DMS79 (cell line): ENCODE results near the gene SCAND1.
"Not testable (repeated sequence)": the region's sequence is repeated elsewhere in the genome, so short reads cannot be mapped to it uniquely, and the experiment has no call there.

Source experiments
- DNase-seq: peaks from one replicate; lab custom pipeline; 2025; lab: John Stamatoyannopoulos, UW

Gene SCAND1

DNA sequence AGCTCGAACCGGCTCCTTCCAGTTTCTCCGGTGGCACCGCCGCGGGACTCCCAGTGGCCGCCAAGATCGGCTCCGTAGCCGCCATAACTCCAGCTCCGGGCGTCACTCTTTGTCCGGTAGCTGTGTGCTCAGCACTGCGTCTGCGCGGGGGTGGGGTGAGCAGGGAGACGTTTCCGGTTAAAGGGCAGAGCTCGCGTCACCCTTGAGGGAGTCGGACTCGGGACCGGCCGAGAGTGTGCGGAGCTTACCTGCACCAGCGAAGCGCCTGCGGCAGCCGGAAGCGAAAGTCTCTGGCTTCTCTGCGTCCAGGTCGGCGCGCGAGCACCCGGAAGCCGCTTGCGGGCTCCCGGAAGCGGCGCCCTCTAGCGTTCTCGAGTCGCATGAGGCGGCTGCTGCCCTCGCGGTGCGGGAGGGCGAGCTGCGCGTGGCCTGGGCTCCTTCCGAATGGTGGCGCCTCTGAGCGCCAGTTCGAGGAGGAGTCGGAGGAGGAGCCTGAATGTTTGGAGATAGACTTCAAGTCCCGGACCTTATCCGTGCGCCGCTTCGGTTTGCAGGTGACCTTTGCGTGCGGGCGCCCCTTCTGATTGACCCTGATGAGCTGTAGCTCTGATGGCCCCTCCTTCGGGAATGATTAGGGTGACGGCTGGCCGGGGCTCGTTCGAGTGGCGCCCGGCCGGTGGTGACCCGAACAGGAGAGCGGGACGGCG is at the start of gene SCAND1:
TSS of gene SCAND1 (minus strand) at position 303 of the 707 bp plus-strand sequence. CDS start at position 85, 218 bp downstream.
- peak; percentile 90 for DNase-seq

DNA sequence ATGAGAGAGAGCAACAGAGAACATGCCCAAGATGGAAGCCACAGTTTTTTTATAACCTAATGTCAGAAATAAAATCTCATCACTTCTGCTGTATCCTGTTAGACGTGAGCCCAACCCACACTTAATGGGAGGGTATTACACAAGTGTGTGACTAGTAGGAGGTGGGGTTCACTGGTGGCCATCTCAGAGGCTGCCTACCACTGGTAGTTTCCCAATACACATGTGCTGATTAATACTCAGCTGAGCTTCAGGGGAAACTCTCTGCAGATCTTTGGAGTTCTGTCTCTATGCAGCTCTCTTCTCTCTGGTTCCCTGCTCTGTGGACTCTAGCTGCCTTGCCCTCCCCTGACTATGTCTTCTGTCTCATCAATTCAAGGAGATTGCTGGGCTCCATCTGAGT is 49.7 kb upstream of the SCAND1 start:
- no peak for DNase-seq

DNA sequence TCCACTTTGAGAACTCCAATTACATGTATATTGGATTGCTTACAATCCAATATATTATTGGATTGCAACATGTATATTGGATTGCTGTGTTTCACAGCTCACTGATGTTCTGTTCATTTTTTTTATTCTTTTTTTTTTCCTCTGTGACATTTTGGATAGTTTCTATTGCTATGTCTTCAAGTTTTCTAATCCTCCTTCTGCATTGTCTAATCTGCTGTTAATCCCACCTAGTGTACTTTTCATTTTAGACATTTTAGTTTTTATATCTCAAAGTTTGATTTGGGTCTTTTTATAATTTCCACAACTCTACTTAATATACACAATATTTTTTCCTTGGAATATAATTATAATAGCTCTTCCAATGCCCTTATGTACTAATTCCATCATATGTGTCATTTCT is 48.6 kb upstream of the SCAND1 start:
- DNase-seq, result no peak

DNA sequence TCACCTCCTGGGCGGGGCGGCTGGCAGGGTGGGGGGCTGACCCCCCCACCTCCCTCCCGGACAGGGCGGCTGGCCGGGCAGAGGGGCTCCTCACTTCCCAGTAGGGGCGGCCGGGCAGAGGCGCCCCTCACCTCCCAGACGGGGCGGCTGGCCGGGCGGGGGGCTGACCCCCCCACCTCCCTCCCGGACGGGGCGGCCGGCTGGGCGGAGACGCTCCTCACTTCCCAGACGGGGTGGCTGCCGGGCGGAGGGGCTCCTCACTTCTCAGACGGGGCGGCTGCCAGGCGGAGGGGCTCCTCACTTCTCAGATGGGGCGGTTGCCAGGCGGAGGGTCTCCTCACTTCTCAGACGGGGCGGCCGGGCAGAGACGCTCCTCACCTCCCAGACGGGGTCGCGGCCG is 47.0 kb upstream of the SCAND1 start:
- not testable (repeated sequence) for DNase-seq

- not testable (repeated sequence) for DNase-seq
Observed at GRCh38 chr20:35996492-35996891, 42.2 kb upstream of the SCAND1 start.

DNA sequence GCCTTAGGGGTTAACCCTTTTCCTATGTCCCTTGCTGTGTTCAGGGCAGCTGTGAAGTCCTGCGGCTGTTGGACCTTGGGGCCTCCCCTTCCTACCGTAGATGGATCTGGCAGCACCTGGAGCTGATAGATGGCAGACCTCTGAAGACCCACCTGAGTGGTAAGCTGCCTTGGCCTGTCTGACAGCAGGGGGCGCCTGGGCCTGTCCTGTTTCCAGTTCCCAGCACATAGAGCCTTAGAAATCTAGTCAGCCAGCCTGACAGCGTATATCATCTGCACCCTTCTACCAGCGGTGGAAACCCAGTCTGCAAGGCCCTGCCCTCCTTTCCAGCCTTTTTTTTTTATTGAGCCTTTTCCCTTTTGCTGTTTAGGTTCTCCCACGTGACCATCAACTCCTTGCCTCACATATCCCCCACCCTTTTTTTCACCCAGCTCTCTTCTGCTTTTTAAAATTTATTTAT is 40.7 kb upstream of the SCAND1 start:
- peak; percentile 8 for DNase-seq

GRCh38 chr20:35992713-35993335 is 38.5 kb upstream of the SCAND1 start:
- DNase-seq, result peak; percentile 1

- no peak for DNase-seq
Observed at GRCh38 chr20:35991142-35991771, 37.0 kb upstream of the SCAND1 start.

DNA sequence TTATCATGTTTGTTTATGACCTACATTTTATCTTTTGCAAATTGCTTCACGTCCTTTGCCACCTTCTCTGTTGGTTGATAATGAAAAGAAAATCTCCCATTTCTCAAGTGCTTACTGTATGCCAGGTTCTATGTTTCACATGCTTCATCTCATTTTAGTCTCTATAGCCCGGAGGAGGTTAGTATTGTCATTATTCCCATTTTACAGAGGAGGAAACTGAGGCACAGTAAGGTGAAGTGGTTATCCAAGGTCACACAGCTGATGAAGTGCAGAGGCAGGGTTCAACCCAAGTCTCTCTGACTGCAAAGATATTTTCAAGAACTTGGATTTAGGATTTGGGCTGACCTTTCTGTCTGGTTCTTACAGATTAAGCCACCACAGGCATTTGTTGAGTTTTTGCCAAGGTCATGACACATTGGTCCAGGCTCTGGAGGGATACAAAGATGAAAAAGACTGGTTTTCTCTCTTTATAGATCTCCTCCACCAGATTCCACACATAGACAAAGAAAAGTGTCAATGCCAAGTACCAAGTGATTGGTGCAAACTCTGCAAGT is 34.7 kb upstream of the SCAND1 start:
- no peak for DNase-seq

- DNase-seq, result no peak
Observed at GRCh38 chr20:35985806-35986205, 31.5 kb upstream of the SCAND1 start.

DNA sequence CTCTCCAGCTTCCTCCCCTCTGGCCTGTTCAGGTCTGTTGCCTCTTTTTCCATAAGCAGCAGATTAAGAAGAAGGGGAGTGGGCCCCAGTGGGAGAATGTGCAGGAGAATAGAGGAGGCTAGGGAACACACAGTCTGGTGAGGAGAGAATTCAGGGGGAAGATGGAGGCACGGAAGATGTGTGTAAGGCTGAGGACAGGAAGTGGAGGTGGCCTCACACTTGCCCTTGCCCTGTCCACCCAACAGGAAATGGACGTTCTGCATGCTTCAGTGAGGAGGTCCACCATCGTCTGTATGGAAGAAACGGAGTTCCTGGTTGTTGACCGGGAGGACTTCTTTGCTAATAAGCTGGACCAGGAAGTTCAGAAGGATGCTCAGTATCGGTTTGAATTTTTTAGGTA is 30.1 kb upstream of the SCAND1 start:
- DNase-seq, result no peak

- DNase-seq, result no peak
Observed at GRCh38 chr20:35981969-35982368, 27.7 kb upstream of the SCAND1 start.

DNA sequence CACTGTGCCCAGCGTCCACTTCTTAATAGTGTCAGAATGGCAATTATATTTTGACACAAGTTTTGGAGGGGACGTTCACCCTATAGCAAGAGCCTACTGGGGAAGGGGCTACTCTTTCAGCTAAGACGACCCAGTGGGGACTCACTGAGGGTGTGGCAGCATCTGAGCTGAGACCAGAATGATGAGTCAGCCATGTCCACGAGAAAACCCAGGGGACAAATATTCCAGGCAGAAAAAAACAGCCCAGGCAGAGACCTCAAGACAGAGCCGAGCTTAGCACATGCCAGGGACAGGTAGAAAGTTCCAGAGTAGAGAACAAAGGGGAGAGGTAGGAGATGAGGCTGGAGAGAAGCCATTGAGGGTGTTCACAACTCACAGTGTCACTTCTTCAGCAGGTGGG is 25.2 kb upstream of the SCAND1 start:
- DNase-seq, result no peak

- no peak for DNase-seq
Observed at GRCh38 chr20:35978041-35978513, 23.8 kb upstream of the SCAND1 start.

GRCh38 chr20:35975576-35976373 is 21.5 kb upstream of the SCAND1 start:
- no peak for DNase-seq

- no peak for DNase-seq
Observed at GRCh38 chr20:35974256-35974655, 20.0 kb upstream of the SCAND1 start.

DNA sequence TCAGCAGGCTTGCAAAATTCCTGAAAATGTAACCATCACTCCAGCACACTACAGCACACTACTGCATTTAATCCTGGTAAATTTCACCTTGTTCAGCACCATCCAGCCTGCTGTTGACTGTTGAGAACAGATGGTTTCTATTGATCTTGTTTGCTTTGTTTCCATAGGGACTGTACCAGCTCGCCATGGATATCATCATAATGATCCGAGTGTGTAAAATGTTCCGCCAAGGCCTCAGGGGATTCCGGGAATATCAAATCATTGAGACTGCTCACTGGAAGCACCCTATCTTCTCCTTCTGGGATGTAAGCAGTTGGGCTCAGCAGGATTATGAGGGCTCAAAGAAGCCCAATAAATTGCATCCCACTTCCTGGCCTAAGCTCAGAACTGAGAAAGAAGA is 18.2 kb upstream of the SCAND1 start:
- no peak for DNase-seq

GRCh38 chr20:35971981-35972380 is 17.7 kb upstream of the SCAND1 start:
- no peak for DNase-seq

DNA sequence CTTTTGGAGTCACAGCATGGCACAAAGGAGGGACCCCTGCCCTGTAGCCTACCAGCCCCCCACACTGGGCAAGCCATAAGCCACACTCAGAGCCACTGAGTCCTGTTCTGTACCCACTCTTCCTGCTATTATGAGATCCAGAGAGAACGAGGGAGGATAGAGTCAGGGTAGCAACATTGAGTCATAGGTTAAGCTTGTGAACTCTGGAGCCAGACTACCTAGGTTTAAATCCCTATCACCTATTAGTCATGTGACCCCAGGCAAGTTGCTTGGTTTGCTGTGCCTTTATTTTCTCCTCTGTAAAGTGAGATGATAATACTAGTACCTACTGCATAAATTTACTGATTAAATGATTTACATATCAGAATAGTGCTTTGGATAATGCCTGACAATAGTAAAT is 14.6 kb upstream of the SCAND1 start:
- DNase-seq, result no peak

DNA sequence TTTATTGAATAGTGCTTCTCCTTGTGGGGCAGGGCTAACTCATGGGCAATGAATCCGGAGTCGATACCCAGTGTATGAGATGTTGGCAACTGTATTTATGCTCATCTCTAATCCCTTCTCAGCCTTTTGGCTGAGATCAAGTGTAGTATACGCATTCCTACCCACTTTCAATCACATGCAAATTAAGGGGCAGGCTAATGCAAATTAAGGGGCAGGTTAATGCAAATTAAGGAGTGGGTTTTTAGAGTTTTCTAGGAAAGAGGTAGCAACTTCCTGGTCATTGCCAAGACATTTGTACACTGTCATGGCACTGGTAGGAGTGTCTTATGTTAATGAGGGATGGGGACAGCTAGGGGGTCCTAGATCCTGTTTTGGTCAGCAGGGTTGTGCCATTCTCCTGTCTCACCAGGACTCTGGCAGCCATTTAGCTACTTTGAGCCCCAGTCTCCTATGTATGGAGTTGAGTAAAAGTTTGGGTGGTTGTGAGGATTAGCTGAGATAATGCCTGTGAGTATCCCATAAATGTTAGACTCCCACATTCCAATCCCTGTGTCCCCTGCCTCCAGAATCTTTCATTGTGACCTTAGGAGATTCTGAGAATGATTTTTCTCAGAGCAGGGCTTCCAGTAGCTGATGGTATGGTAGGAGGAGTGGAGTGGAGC is 13.8 kb upstream of the SCAND1 start, which contains the start of gene CNBD2:
TSS of gene CNBD2 (plus strand) at position 612 of the 662 bp plus-strand sequence. CDS start 173 bp downstream, outside the sequence.
- no peak for DNase-seq

DNA sequence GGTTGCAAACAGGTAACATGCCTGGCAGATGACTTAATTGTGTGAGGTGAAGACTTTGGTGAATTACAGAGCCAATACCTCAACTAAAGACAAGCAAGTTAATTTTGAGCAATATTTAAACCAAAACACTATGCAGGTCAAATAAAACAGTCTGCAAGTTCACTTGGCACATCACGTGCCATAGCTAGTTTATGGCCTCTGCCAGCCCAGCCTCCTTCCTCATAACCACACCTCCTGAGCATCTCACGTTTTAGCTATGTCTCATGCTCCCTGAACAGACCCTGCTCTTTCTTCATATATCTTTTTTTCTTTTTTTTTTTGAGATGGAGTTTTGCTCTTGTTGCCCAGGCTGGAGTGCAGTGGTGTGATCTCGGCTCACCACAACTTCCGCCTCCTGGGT is 9.6 kb upstream of the SCAND1 start:
- DNase-seq, result no peak
